Mesendoderm (in vitro differentiated cells): ENCODE measurements around the gene DACT1. TPM values are rescaled to one million over a fixed set of nuclear protein-coding genes. Genes with fewer than 3 reads are reported as not detected.
"Not testable (repeated sequence)": the region's sequence is repeated elsewhere in the genome, so short reads cannot be mapped to it uniquely, and the experiment has no call there.

Source experiments
- DNase-seq: peaks from one replicate; pipeline ENCODE4 v3.0.0; 2013
- H2AK5ac ChIP-seq: 2 replicates; pipeline ENCODE4 v1.6.1; 2013; ENCODE audit warnings: low read length, inconsistent platforms
- H2BK120ac ChIP-seq: 2 replicates; pipeline ENCODE4 v1.6.1; 2013; ENCODE audit warnings: low read depth, mild to moderate bottlenecking, low read length, moderate library complexity, mixed read lengths
- H2BK15ac ChIP-seq: replicated peaks from 2 replicates; pipeline ENCODE4 v1.6.1; 2013; ENCODE audit warnings: low read depth, mild to moderate bottlenecking, moderate library complexity
- H2BK5ac ChIP-seq: 2 replicates; pipeline ENCODE4 v1.6.1; 2013; ENCODE audit warnings: low read length, inconsistent platforms
- H3K18ac ChIP-seq: 2 replicates; pipeline ENCODE4 v1.6.1; 2013; ENCODE audit warnings: mild to moderate bottlenecking, low read length, mixed read lengths
- H3K23ac ChIP-seq: one replicate; pipeline ENCODE4 v1.6.1; 2013; ENCODE audit warnings: low read length
- H3K27ac ChIP-seq: 2 replicates; pipeline ENCODE4 v1.5.1; 2013; ENCODE audit warnings: low read depth, mild to moderate bottlenecking, inconsistent platforms, low read length, moderate library complexity
- H3K27me3 ChIP-seq: 2 replicates; pipeline ENCODE4 v1.6.1; 2013; ENCODE audit warnings: low read length, control low read depth, mild to moderate bottlenecking, inconsistent platforms; ENCODE audit not compliant: insufficient read depth, poor library complexity
- H3K36me3 ChIP-seq: 2 replicates; pipeline ENCODE4 v1.6.1; 2013; ENCODE audit warnings: low read length, inconsistent platforms; ENCODE audit not compliant: control insufficient read depth, insufficient read depth
- H3K4ac ChIP-seq: one replicate; pipeline ENCODE4 v1.6.1; 2013; ENCODE audit warnings: low read depth, mild to moderate bottlenecking, low read length, moderate library complexity
- H3K4me1 ChIP-seq: 2 replicates; pipeline ENCODE4 v1.6.1; 2013; ENCODE audit warnings: low read depth, low read length, inconsistent platforms; ENCODE audit not compliant: control insufficient read depth
- H3K4me2 ChIP-seq: 2 replicates; pipeline ENCODE4 v1.6.1; 2013; ENCODE audit warnings: low read length
- H3K4me3 ChIP-seq: 2 replicates; pipeline ENCODE4 v1.5.1; 2013; ENCODE audit warnings: mild to moderate bottlenecking, low read length
- H3K56ac ChIP-seq: one replicate; pipeline ENCODE4 v1.6.1; 2013; ENCODE audit warnings: low read length
- H3K79me1 ChIP-seq: 2 replicates; pipeline ENCODE4 v1.6.1; 2013; ENCODE audit warnings: low read length, inconsistent platforms
- H3K79me2 ChIP-seq: 2 replicates; pipeline ENCODE4 v1.6.1; 2013; ENCODE audit warnings: mild to moderate bottlenecking, low read length; ENCODE audit not compliant: control insufficient read depth, insufficient read depth
- H3K9ac ChIP-seq: 2 replicates; pipeline ENCODE4 v1.6.1; 2013; ENCODE audit warnings: low read length, inconsistent platforms
- H4K5ac ChIP-seq: one replicate; pipeline ENCODE4 v1.6.1; 2013; ENCODE audit warnings: low read length
- H4K8ac ChIP-seq: one replicate; pipeline ENCODE4 v1.6.1; 2013; ENCODE audit warnings: low read depth, mild to moderate bottlenecking, control low read depth, low read length, moderate library complexity
- WGBS: extraction: QIAGEN DNeasy Blood & Tissue Kit; methylation state at CpG from one replicate; pipeline ENCODE4 v1.1.7; 2013; ENCODE audit warnings: low lambda C conversion rate, missing lambda C conversion rate; ENCODE audit not compliant: insufficient coverage; ENCODE audit errors: extremely low coverage; 5-methylcytosine and 5-hydroxymethylcytosine counted together
- polyA plus RNA-seq, 2 experiments: library from polyadenylated mRNA; stranded (reverse); fragments of 200-250 nt; gene quantifications; one replicate each; pipeline ENCODE4 v1.2.3, GENCODE V29; 2013

Gene DACT1, protein sequence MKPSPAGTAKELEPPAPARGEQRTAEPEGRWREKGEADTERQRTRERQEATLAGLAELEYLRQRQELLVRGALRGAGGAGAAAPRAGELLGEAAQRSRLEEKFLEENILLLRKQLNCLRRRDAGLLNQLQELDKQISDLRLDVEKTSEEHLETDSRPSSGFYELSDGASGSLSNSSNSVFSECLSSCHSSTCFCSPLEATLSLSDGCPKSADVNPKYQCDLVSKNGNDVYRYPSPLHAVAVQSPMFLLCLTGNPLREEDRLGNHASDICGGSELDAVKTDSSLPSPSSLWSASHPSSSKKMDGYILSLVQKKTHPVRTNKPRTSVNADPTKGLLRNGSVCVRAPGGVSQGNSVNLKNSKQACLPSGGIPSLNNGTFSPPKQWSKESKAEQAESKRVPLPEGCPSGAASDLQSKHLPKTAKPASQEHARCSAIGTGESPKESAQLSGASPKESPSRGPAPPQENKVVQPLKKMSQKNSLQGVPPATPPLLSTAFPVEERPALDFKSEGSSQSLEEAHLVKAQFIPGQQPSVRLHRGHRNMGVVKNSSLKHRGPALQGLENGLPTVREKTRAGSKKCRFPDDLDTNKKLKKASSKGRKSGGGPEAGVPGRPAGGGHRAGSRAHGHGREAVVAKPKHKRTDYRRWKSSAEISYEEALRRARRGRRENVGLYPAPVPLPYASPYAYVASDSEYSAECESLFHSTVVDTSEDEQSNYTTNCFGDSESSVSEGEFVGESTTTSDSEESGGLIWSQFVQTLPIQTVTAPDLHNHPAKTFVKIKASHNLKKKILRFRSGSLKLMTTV
- polyA plus RNA-seq (2013, experiment 1 of 2) = 51.5 TPM
- 57.5 TPM for polyA plus RNA-seq (2013, experiment 2 of 2)

GRCh38 chr14:58637391-58638230 is at the start of gene DACT1:
TSS of gene DACT1 (plus strand) at chr14:58637962. CDS start at chr14:58638203, 241 bp downstream.
- H3K4ac ChIP-seq = peak within 1 kb of the TSS; percentile 48
- H3K9ac ChIP-seq = peak within 1 kb of the TSS; percentile 81
- no peak within 1 kb of the TSS for H2BK120ac ChIP-seq
- H3K79me1 ChIP-seq = peaks cover 2% of the 10 kb centered on the region
- H3K4me3 ChIP-seq = peak within 1 kb of the TSS; percentile 53
- no peak within 1 kb of the TSS for H2BK5ac ChIP-seq
- peaks cover 14% of the 10 kb centered on the region for H3K79me2 ChIP-seq
- no peaks in the 10 kb centered on the region for H3K36me3 ChIP-seq
- H3K4me1 ChIP-seq = peaks cover 10% of the 10 kb centered on the region
- H3K27me3 ChIP-seq = no peaks in the 10 kb centered on the region
- H2AK5ac ChIP-seq = no peak within 1 kb of the TSS
- peak within 1 kb of the TSS; percentile 93 for H3K18ac ChIP-seq
- no peak within 1 kb of the TSS for H4K5ac ChIP-seq
- H4K8ac ChIP-seq = no peak within 1 kb of the TSS
- peak within 1 kb of the TSS; percentile 91 for H3K23ac ChIP-seq
- peak; percentile 80 for DNase-seq
- peak within 1 kb of the TSS; percentile 94 for H3K4me2 ChIP-seq
- peak within 1 kb of the TSS; percentile 90 for H3K56ac ChIP-seq
- WGBS = no CpG with 5 or more reads among the region's 94 CpGs
- H2BK15ac ChIP-seq = no peak within 1 kb of the TSS
- peak within 1 kb of the TSS; percentile 86 for H3K27ac ChIP-seq

- WGBS = no CpG with 5 or more reads among the region's 18 CpGs
- H3K79me2 ChIP-seq, H2BK15ac ChIP-seq, H3K36me3 ChIP-seq, H3K56ac ChIP-seq, H2AK5ac ChIP-seq, H3K27ac ChIP-seq, H4K8ac ChIP-seq, DNase-seq, H3K27me3 ChIP-seq, H3K18ac ChIP-seq, H3K4me3 ChIP-seq, H3K4me1 ChIP-seq, H3K4me2 ChIP-seq, H2BK5ac ChIP-seq, H2BK120ac ChIP-seq, H3K9ac ChIP-seq, H4K5ac ChIP-seq, H3K4ac ChIP-seq, H3K23ac ChIP-seq, H3K79me1 ChIP-seq: not testable (repeated sequence)
Measured at GRCh38 chr14:58588321-58588720, 49.4 kb upstream of the DACT1 start.

DNA sequence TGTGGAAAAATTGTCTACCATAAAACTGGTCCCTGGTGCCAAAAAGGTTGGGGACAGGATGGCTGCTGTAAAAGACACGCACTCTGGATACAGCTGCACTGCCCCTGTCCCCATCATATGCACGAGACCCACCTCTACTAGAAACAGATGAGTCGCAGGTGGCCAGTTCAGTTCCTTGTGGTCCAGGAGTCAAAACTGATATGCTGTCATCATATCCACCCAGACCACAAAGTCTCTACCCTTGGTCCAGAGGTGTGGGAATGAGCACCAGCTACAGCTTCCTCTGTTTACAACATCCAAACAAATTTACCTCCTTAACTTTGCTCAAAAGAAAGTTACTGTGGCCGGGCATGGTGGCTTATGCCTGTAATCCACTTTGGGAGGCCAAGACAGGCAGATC is 43.8 kb upstream of the DACT1 start:
- no peaks in the 10 kb centered on the region for H3K36me3 ChIP-seq
- H3K4me3 ChIP-seq = no peak overlapping the region
- no peaks in the 10 kb centered on the region for H3K79me2 ChIP-seq
- H3K27me3 ChIP-seq = no peaks in the 10 kb centered on the region
- no peak overlapping the region for H2BK120ac ChIP-seq
- H3K4me2 ChIP-seq = no peak overlapping the region
- no peak for DNase-seq
- no peak overlapping the region for H2AK5ac ChIP-seq
- H3K23ac ChIP-seq = no peak overlapping the region
- no peaks in the 10 kb centered on the region for H3K79me1 ChIP-seq
- H4K8ac ChIP-seq = no peak overlapping the region
- no peaks in the 10 kb centered on the region for H3K4me1 ChIP-seq
- no peak overlapping the region for H3K56ac ChIP-seq
- no peak overlapping the region for H2BK15ac ChIP-seq
- H3K18ac ChIP-seq = no peak overlapping the region
- H3K4ac ChIP-seq = no peak overlapping the region
- no peak overlapping the region for H4K5ac ChIP-seq
- H3K27ac ChIP-seq = no peak overlapping the region
- no peak overlapping the region for H2BK5ac ChIP-seq
- no peak overlapping the region for H3K9ac ChIP-seq
- WGBS = no CpG with 5 or more reads among the region's 4 CpGs

DNA sequence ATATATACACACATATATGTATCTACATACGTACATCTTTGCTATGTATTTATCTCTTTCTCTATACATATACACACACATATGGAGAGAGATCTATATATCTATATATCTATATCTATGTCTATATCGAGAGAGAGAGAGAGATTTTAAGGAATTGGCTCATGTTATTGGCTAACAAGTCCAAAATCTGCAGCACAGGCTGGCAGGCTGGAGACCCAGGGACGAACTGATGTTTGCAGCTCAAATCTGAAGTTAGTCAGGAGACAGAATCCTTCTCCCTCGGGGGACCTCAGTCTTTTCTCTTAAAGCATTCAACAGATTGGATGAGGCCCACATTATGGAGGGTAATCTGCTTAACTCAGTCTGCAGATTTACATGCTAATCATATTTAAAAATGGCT is 40.7 kb upstream of the DACT1 start:
- no peak overlapping the region for H4K8ac ChIP-seq
- no peak overlapping the region for H2BK15ac ChIP-seq
- H3K36me3 ChIP-seq = no peaks in the 10 kb centered on the region
- no peak overlapping the region for H3K4me2 ChIP-seq
- no peak overlapping the region for H2AK5ac ChIP-seq
- H3K23ac ChIP-seq = no peak overlapping the region
- no peak overlapping the region for H3K4ac ChIP-seq
- no CpG with 5 or more reads among the region's 4 CpGs for WGBS
- no peak overlapping the region for H2BK5ac ChIP-seq
- H3K27ac ChIP-seq = no peak overlapping the region
- no peaks in the 10 kb centered on the region for H3K27me3 ChIP-seq
- DNase-seq = no peak
- no peak overlapping the region for H3K18ac ChIP-seq
- H4K5ac ChIP-seq = no peak overlapping the region
- no peak overlapping the region for H3K56ac ChIP-seq
- H3K79me2 ChIP-seq = no peaks in the 10 kb centered on the region
- no peaks in the 10 kb centered on the region for H3K4me1 ChIP-seq
- H3K79me1 ChIP-seq = no peaks in the 10 kb centered on the region
- H3K4me3 ChIP-seq = no peak overlapping the region
- H2BK120ac ChIP-seq = no peak overlapping the region
- no peak overlapping the region for H3K9ac ChIP-seq

- H2AK5ac ChIP-seq = no peak overlapping the region
- no peak overlapping the region for H3K27ac ChIP-seq
- H3K79me1 ChIP-seq = no peaks in the 10 kb centered on the region
- no peaks in the 10 kb centered on the region for H3K36me3 ChIP-seq
- no peak overlapping the region for H3K4me3 ChIP-seq
- H3K79me2 ChIP-seq = no peaks in the 10 kb centered on the region
- no peak overlapping the region for H3K4ac ChIP-seq
- no peak overlapping the region for H2BK120ac ChIP-seq
- no peak overlapping the region for H3K56ac ChIP-seq
- no peak overlapping the region for H3K9ac ChIP-seq
- no peaks in the 10 kb centered on the region for H3K27me3 ChIP-seq
- H2BK5ac ChIP-seq = no peak overlapping the region
- WGBS = no CpG with 5 or more reads among the region's 4 CpGs
- no peak overlapping the region for H4K5ac ChIP-seq
- no peak overlapping the region for H4K8ac ChIP-seq
- H3K18ac ChIP-seq = no peak overlapping the region
- no peak for DNase-seq
- H2BK15ac ChIP-seq = no peak overlapping the region
- H3K4me2 ChIP-seq = no peak overlapping the region
- H3K23ac ChIP-seq = no peak overlapping the region
- no peaks in the 10 kb centered on the region for H3K4me1 ChIP-seq
Measured at GRCh38 chr14:58598028-58598803, 39.5 kb upstream of the DACT1 start.
